HG02798 (cell line): ENCODE results near the gene SIRT1.
"Not testable (repeated sequence)": the region's sequence is repeated elsewhere in the genome, so short reads cannot be mapped to it uniquely, and the experiment has no call there.

Experiments
- ATAC-seq: cut with Tn5 transposase; IDR thresholded peaks from one replicate; pipeline ENCODE4 v1.9.1; 2021; ENCODE audit warnings: mild to moderate bottlenecking; ENCODE audit not compliant: unreplicated experiment, poor library complexity

The SIRT1 gene

DNA sequence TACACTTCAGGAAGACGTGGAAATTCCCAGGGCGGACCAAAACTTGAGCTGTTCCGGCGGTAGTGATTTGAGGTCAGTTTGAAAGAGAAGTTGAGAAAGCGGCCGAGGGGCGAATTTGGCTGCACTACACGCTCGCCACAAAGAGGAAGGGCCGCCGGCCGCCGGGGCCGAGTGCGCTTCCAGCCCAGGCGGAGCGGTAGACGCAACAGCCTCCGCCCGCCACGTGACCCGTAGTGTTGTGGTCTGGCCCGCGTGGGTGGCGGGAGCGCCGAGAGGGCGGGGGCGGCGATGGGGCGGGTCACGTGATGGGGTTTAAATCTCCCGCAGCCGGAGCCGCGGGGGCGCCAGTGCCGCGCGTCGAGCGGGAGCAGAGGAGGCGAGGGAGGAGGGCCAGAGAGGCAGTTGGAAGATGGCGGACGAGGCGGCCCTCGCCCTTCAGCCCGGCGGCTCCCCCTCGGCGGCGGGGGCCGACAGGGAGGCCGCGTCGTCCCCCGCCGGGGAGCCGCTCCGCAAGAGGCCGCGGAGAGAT is at the start of gene SIRT1:
Gene SIRT1 (plus strand): TSS at position 344 of the 529 bp plus-strand sequence. CDS start 66 bp downstream, at position 410.
- peak; percentile 89 for ATAC-seq

DNA sequence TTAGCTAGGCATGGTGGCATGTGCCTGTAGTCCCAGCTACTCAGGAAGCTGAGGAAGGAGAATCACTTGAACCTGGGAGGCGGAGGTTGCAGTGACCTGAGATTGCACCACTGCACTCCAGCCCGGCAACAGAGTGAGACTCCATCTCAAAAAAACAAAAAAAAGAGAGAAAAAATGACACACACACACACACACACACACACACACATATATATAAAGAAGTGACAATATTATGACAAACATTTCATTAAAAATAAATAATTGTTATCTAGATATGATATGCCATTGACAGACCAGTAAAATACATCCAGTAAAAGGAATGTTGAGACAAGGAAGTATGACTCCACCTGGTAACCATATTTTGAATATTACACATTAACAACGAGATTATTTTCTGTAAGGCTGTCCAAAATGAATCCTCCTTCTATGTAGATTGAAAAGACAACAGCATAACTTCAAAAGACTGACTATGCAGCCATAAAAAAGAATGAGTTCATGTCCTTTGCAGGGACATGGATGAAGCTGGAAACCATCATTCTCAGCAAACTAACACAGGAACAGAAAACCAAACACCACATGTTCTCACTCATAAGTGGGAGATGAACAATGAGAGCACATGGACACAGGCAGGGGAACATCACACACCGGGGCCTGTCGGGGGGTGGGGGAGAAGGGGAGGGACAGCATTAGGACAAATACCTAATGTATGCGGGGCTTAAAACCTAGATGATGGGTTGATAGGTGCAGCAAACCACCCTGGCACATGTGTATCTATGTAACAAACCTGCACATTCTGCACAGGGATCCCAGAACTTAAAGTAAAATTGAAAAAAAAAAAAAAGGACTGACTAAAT is 48.7 kb upstream of the SIRT1 start:
- ATAC-seq, result not testable (repeated sequence)

GRCh38 chr10:67836488-67836887 is 48.0 kb upstream of the SIRT1 start:
- no peak for ATAC-seq

DNA sequence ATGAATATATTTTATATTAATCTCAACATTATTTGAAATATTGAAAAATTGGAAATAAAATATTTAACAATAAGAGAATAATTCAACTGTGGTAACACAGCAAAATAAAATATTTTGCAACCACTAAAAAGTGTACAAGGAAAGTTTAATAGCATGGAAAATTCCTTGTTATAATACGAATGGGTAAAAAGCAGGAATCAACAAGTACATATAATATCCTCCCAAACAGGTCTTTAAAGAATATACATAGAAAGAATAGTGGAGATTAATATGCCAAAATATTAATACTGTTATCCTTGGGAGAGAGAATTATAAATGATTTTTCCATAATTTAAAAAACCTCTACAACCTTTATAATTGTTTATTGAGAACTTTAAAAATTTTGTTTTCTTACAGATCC is 47.5 kb upstream of the SIRT1 start:
- no peak for ATAC-seq

DNA sequence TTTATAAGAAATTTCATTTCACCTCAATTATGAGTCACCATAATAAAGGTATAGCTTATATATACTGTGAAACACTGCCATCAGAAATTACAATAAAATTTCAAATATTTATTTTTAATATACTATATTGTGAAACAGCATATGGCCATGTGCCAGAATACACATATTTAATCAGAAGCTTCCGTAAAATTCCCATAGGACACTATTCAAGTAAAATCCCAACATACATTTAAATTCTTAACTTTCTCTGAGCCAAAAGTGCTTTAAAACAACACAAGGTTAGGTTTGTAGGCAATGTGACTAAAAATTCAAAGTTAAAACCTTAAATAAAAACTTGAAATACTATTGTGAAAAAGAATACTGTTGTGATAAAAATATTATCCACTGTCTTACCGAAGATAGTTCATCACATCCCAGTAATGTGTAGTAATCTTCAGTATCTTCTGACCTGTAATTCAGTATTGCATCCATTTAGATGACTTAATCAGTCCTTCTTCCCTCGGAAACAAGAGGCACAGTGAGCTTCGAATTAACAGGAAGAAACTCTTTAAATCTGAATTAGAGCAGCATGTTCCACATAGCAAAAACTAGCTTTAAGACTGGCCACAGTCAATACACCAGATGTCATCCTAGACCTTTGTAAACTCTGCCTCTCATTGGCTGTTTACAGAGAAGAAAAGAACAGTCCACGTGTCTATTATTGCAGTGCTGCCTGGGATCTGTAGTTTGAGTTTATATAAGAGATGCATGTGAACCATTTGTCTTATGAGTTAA is 46.7 kb upstream of the SIRT1 start, which contains the start of gene DNAJC12:
Gene DNAJC12 (minus strand): TSS at position 648 of the 774 bp plus-strand sequence. CDS start 177 bp downstream, at position 471.
- peak; percentile 82 for ATAC-seq

DNA sequence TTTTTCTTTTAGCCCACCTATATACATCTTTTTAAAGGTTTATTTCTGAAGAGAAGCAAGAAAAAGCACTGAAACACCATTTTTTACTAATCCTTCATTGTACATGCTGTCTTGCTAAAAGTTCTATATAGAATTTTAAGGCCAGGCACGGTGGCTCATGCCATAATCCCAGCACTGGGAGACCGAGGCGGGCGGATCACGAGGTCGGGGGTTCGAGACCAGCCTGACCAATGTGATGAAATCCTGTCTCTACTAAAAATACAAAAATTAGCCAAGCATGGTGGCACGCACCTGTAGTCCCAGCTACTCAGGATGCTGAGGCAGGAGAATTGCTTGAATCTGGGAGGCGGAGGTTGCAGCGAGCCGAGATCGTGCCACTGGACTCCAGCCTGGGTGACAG is 44.9 kb upstream of the SIRT1 start:
- not testable (repeated sequence) for ATAC-seq

GRCh38 chr10:67839951-67840350 is 44.5 kb upstream of the SIRT1 start:
- ATAC-seq, result no peak

GRCh38 chr10:67841737-67842136 is 42.7 kb upstream of the SIRT1 start:
- ATAC-seq, result no peak

DNA sequence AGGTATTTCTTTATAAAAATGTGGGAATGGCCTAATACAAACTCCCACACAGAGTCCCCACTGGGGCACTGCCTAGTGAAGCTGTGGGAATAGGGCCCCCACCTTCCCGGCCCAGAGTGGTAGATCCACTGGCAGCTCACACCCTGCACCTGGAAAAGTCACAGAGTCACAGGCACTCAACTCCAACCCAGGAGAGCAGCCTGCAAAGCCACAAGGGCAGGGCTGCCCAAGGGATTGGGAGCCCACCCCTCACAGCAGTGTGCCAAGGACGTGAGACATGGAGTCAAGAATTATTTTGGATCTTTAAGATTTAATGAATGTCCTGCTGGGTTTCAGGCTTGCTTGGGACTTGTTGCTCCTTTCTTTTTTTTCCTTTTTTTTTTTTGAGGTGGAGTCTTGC is 41.2 kb upstream of the SIRT1 start:
- ATAC-seq, result no peak

DNA sequence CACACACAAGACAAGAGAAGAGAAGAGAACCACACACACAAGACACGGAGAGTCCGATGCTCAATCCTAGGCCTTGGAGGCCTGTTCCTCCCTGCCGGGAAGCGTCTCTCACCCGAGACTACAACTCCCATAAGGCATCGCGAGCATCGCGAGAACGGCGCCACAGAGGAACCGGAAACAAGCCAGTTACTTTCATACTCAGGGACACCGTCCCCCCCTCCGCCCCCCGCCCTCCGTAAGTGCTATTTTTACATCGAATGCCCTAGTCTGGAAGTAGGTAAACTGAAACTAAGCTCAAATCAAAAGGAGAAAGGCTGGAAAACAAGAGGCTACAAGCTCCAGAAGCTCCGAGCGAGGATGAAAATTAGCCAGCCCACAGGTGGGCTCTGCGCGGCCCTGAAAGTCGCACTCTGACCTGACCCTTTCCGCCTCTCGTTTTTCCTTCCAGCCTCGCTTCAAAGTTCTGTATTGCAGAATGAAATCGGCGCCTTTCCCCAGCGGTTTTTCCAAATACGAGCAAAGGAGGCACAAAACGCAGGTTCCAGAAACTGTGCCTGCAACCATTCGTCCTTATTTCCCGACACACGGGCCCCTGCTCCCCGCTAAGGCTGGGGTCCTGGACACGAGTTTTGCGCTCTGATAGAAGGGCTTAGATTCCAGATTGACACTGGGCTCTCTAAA is 35.0 kb upstream of the SIRT1 start:
- peak; percentile 94 for ATAC-seq

GRCh38 chr10:67851186-67851585 is 33.3 kb upstream of the SIRT1 start:
- no peak for ATAC-seq

DNA sequence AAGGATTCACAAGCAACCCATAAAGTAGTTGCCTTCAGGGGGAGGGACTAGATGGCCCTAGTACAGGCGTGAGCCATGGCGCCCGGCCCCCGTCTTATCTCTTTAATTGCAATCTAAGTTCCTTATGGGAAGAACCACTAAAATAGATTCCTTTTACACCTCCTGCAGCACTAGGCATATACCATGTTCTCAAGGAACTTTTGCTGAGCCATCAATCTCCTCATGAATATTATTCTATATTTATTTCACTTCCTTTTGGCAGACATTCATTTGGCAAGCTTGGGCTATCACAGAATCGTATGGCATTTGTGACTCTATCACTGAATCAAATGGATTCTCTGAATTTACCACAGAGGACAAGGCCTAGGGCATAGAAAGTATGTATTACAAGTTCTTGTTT is 31.7 kb upstream of the SIRT1 start:
- ATAC-seq, result no peak

DNA sequence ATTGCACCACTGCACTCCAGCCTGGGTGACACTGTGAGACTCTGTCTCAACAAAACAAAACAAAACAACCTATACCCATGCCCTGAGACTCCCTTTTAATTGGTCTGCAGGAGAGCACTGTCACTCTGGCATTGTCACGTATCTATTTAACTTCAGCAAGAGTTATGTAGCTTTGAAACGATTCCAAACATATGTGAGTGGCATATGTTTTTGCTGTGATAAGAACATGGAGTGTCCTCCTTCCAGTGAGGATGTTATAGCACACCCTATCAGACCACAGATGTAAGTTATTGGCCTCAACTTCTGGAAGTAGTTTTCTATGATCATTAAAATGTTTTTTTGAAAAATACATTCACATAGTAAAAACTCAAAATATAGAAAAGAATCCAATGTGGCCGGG is 30.9 kb upstream of the SIRT1 start:
- ATAC-seq, result no peak

- no peak for ATAC-seq
These were observed 25.5 kb upstream of the SIRT1 start for GRCh38 chr10:67858971-67859370.

DNA sequence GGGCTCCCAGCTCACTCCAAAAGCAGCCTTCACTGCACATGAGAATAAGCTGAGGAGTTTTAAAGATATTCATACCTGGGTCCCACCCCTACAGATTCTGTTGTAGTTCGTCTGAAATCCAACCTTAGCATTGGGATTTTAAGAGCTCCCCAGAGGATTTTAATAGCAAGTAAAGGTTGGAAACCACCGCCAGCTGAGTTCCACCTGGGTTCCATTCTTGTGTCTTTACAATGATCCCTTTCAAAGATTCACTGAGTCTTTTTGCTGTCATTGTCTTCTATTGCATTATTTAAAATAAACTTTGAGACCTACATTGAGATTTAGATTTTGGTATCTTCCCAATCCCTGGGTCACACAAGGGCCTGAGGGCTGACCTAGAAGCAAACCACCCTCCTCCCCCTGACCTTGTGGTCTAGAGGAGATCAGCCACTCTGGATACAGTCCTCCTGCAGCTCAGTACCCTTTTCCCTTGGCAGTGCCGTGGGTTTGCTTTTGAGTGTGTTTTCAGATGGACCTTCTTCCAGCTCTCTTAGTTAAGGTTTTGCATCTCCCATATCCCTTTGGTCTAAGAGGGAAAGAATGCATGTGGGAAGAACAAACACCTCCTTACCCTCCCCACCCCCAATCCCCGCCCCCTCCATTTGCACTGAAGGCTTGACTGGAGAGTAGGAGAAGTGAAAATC is 22.6 kb upstream of the SIRT1 start:
- no peak for ATAC-seq

DNA sequence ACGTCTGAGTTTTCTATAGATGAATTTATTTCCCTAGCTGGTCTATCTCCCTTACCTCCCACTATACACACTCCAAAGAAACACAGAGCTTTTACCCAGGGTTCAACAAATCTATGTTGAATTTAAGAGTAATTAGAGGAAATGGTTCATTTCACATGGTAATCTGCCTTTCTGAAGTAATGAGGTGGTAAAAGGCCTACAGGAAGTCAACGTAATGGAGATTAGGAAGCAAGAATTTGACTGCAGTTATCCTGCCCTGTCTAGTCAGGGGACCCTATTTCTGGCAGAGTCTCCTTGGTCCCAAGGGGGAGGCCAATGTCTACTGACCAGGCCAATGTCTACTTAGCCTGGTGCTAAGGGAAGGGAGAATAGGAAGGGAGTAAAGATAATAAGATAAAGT is 21.4 kb upstream of the SIRT1 start:
- ATAC-seq, result no peak

- ATAC-seq, result no peak
These were observed 19.7 kb upstream of the SIRT1 start for GRCh38 chr10:67864607-67865371.

DNA sequence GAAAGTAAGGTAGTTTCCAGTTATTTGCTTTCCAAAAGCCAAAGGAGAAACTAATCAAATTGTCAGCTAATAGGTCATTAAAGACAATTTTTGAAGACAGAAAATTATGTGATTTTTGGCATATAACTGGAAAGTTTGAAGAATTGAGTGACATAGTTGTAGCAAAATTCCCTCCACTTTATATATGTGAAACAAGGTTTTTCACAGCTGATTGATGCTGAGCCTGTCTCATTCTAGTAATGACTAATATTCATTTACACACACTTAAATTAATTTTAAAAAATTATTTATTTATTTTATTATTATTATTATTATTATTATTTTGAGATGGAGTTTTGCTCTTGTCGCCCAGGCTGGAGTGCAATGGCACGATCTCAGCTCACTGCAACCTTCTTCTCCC is 16.3 kb upstream of the SIRT1 start:
- no peak for ATAC-seq

DNA sequence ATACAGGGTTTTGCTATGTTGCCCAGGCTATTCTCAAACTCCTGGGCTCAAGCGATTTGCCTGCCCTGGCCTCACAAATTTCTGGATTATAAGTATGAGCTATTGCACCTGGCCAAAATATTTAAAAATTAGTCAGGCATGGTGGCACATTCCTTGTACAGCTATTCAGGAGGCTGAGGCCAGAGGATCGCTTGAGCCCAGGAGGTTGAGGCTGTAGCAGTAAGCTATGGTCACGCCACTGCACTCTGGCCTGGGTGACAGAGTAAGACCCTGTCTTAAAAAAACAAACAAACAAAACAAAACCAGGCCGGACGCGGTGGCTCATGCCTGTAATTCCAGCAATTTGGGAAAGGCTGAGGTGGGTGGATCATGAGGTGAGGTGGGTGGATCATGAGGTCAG is 14.5 kb upstream of the SIRT1 start:
- no peak for ATAC-seq
